HepG2 (cell line): ENCODE results near the gene GPER1. TPM values are rescaled to one million over a fixed set of nuclear protein-coding genes. Genes with fewer than 3 reads are reported as not detected.

Source experiments
- ATAC-seq: fragments of 200-7000 bp; cut with Tn5 transposase; 3 replicates; pipeline ENCODE4 v1.9.1; 2020; ENCODE audit warnings: mild to moderate bottlenecking, moderate library complexity
- BruUV-seq: library from RNA; stranded (reverse); fragments of 400-500 nt; replicated peaks from 2 replicates; lab custom pipeline; 2021; lab: Mats Ljungman, UMichigan
- CTCF ChIA-PET: fragments of 300-600 bp; formaldehyde crosslinking; extraction: SDS; loops from one replicate; lab custom pipeline; 2021; ENCODE audit warnings: low total read pairs, inconsistent platforms, low intra/inter-chr PET ratio; lab: Yijun Ruan, JAX
- POLR2A ChIA-PET: fragments of 350-600 bp; sonication (Branson Sonifier 250); formaldehyde crosslinking; loops from one replicate; lab custom pipeline; 2020; ENCODE audit warnings: antibody characterized with exemption, inconsistent platforms; lab: Yijun Ruan, JAX
- DNase-seq: peaks from one replicate; pipeline ENCODE4 v3.0.0-alpha.2; 2015; ENCODE audit warnings: low spot score
- FAIRE-seq: peaks from 3 replicates; lab custom pipeline; 2011; peaks lifted over from hg19 to GRCh38; lab: Jason Lieb, UNC
- H2AFZ ChIP-seq: one replicate; pipeline ENCODE4 v1.6.1; 2011; ENCODE audit warnings: low read length, inconsistent platforms
- H3K27ac ChIP-seq: fragments of 300-600 bp; 3 replicates; pipeline ENCODE4 v1.8.0; 2011; ENCODE audit warnings: mixed run types, mild to moderate bottlenecking, mixed read lengths, low read length, inconsistent platforms; ENCODE audit not compliant: insufficient read depth; ENCODE audit errors: extremely low read length
- H3K27me3 ChIP-seq, 2 experiments: fragments of 200-600 bp in 1 of 2; 2 replicates in 1 of 2; 3 replicates in 1 of 2; pipeline versions ENCODE4 v1.6.0 to v1.8.0; 2011; ENCODE audit warnings: low read length in 2 of 2, mild to moderate bottlenecking in 2 of 2, moderate library complexity in 2 of 2, inconsistent platforms in 1 of 2; ENCODE audit not compliant: insufficient read depth in 2 of 2, control insufficient read depth in 1 of 2
- H3K36me3 ChIP-seq, 2 experiments: fragments of 200-600 bp in 1 of 2; replicated peaks in 1 of 2; 2 replicates in 1 of 2; 3 replicates in 1 of 2; pipeline versions ENCODE4 v1.5.1 to v1.8.0; 2011; ENCODE audit warnings: low read length in 2 of 2, inconsistent platforms in 1 of 2; ENCODE audit not compliant: insufficient read depth in 2 of 2, control insufficient read depth in 1 of 2
- H3K4me1 ChIP-seq: 2 replicates; pipeline ENCODE4 v1.5.1; 2012; ENCODE audit warnings: low read length, inconsistent platforms; ENCODE audit not compliant: insufficient read depth
- H3K4me2 ChIP-seq: 2 replicates; pipeline ENCODE4 v1.6.0; 2011; ENCODE audit warnings: low read depth, low read length, inconsistent platforms
- H3K4me3 ChIP-seq, 3 experiments: fragments of 200-600 bp in 1 of 3; sonication (generic), shearing (Covaris generic) in 1 of 3; replicated peaks in 1 of 3; 2 replicates each; pipeline ENCODE4 v1.5.1; 2011 to 2016; ENCODE audit warnings: low read length in 3 of 3, inconsistent platforms in 2 of 3, low read depth in 2 of 3, mild to moderate bottlenecking in 2 of 3, control low read depth in 1 of 3, mixed read lengths in 1 of 3; ENCODE audit not compliant: insufficient read depth in 1 of 3
- H3K79me2 ChIP-seq: one replicate; pipeline ENCODE4 v1.6.1; 2011; ENCODE audit warnings: low read length, inconsistent platforms; ENCODE audit not compliant: insufficient read depth
- H3K9ac ChIP-seq: 2 replicates; pipeline ENCODE4 v1.6.0; 2011; ENCODE audit warnings: mild to moderate bottlenecking, low read depth, low read length, inconsistent platforms; ENCODE audit not compliant: insufficient read depth
- H3K9me3 ChIP-seq: 2 replicates; pipeline ENCODE4 v1.5.1; 2012; ENCODE audit warnings: mild to moderate bottlenecking, low read length
- H4K20me1 ChIP-seq: 2 replicates; pipeline ENCODE4 v1.6.0; 2011; ENCODE audit warnings: inconsistent platforms, mild to moderate bottlenecking, low read length, moderate library complexity; ENCODE audit not compliant: insufficient read depth
- BCLAF1 ChIP-seq: fragments of 450-650 bp; IDR thresholded peaks from 2 replicates; pipeline ENCODE4 v1.6.1; 2017; ENCODE audit warnings: mild to moderate bottlenecking
- CCDC6 ChIP-seq: sonication (generic); formaldehyde crosslinking; IDR thresholded peaks from 2 replicates; pipeline ENCODE4 v1.8.1; 2022; ENCODE audit warnings: mild to moderate bottlenecking, missing genetic modification reagents, moderate library complexity
- FOXA1 ChIP-seq, 2 experiments: fragments of 450-650 bp in 1 of 2; sonication (generic) in 1 of 2; formaldehyde crosslinking in 1 of 2; IDR thresholded peaks; 2 replicates each; pipeline versions ENCODE4 v1.4.0 to v1.6.1; 2016 to 2020; ENCODE audit warnings: missing genetic modification reagents in 1 of 2
- HMG20B ChIP-seq: conservative IDR thresholded peaks from 2 replicates; pipeline ENCODE4 v1.6.1; 2016; ENCODE audit warnings: missing genetic modification reagents, missing compliant biosample characterization
- IRX3 ChIP-seq: sonication (generic); formaldehyde crosslinking; IDR thresholded peaks from 2 replicates; pipeline ENCODE4 v1.8.1; 2023; ENCODE audit warnings: mild to moderate bottlenecking, low read depth, missing genetic modification reagents, borderline replicate concordance
- RBAK ChIP-seq: sonication (generic); formaldehyde crosslinking; IDR thresholded peaks from 2 replicates; pipeline ENCODE4 v1.5.1; 2020; ENCODE audit warnings: mild to moderate bottlenecking, missing genetic modification reagents
- SUZ12 ChIP-seq: fragments of 150-350 bp; IDR thresholded peaks from 2 replicates; pipeline ENCODE4 v1.6.1; 2014; ENCODE audit warnings: low read depth, low read length
- TCF7L2 ChIP-seq: IDR thresholded peaks from 2 replicates; pipeline ENCODE4 v1.6.1; 2011; ENCODE audit warnings: mild to moderate bottlenecking, low read depth, low read length, moderate library complexity
- ZFP36L1 ChIP-seq: sonication (generic); formaldehyde crosslinking; IDR thresholded peaks from 2 replicates; pipeline ENCODE4 v1.8.0; 2022; ENCODE audit warnings: mild to moderate bottlenecking, missing genetic modification reagents, moderate library complexity
- ZNF572 ChIP-seq: sonication (generic); formaldehyde crosslinking; IDR thresholded peaks from 2 replicates; pipeline ENCODE4 v1.5.1; 2020; ENCODE audit warnings: mild to moderate bottlenecking, missing genetic modification reagents
- ZNF792 ChIP-seq: IDR thresholded peaks from 2 replicates; pipeline ENCODE4 v1.6.1; 2016
- WGBS: methylation state at CpG from one replicate; pipeline ENCODE4 v1.1.6; 2017; ENCODE audit warnings: low lambda C conversion rate; 5-methylcytosine and 5-hydroxymethylcytosine counted together
- in situ Hi-C: cut with HindIII; loops from 2 replicates; pipeline ENCODE4 v1.10.0; 2017; ENCODE audit warnings: low pct_unique_long_range_greater_than_20kb; ENCODE audit not compliant: extremely low pct_ligation_motif_present
- intact Hi-C: fragments of 100-400 bp; cut with micrococcal nuclease; formaldehyde crosslinking; loops from one replicate; pipeline ENCODE4 v1.10.0; 2022; ENCODE audit not compliant: unreplicated experiment
- polyA plus RNA-seq, 8 experiments: library from polyadenylated mRNA; depleted of rRNA in 3 of 8; stranded (reverse) in 7 of 8; unstranded in 1 of 8; fragments of >200 nt; fragmentation: Illumina TruSeq in 4 of 8; extraction: Trizol in 4 of 8; gene quantifications; 2 replicates each; pipeline versions ENCODE4 v1.2.1 to v1.2.3, GENCODE V29; 2011 to 2016; ENCODE audit warnings: low read depth in 4 of 8, missing spikeins in 1 of 8, mixed read lengths in 1 of 8; ENCODE audit not compliant: insufficient read depth in 1 of 8
- total RNA-seq, 5 experiments: library from RNA; depleted of rRNA; stranded (reverse); fragments of >200 nt; fragmentation: Illumina TruSeq; extraction: Trizol; gene quantifications; 2 replicates each; pipeline ENCODE4 v1.2.3, GENCODE V29; 2016; ENCODE audit warnings: low read depth in 1 of 5
- TF ChIP-seq, protein P1 (sequence below): sonication (generic); formaldehyde crosslinking; IDR thresholded peaks from one replicate; pipeline ENCODE4 v1.5.1; 2020; ENCODE audit warnings: mild to moderate bottlenecking, missing genetic modification reagents; ENCODE audit errors: not compliant biosample characterization

GPER1 gene
- total and polyA plus RNA-seq, 2 of the 13 experiments (the other 11 are each of a cell fraction or from before 2014, with no cell fraction given) = 12.7 to 19.7 TPM

GRCh38 chr7:1112625-1113547, 25.0 kb downstream of the GPER1 start (continued):
- no peak for TF ChIP-seq SUZ12

DNA sequence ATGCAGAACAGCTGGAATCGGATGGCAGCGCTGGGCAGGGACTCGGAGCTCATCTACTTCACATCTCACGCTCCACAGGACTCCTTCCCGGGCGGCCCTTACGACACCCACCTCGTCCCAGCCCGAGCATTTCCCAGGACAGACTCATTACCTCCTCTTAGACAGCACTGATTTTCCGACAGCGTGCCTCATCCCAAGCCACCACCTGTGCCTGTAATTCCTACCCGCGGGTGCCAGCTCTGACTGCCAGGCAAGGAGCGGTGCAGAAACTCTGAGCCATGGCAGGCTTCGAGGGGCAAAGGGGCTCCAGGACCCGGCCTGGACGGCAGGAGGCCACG, 25.6 kb downstream of the GPER1 start:
- FAIRE-seq (no peak), ATAC-seq (no peak), DNase-seq (no peak)
- no peaks in the 10 kb centered on the region for H3K27me3 ChIP-seq
- peaks cover 11% of the 10 kb centered on the region for H3K79me2 ChIP-seq
- no peak overlapping the region for H3K4me3 ChIP-seq
- H3K9me3 ChIP-seq = no peaks in the 10 kb centered on the region
- H3K27ac ChIP-seq = no peak overlapping the region
- H3K4me1 ChIP-seq = no peaks in the 10 kb centered on the region
- 96% methylated on average over 18 of the region's 18 CpGs for WGBS
- intact Hi-C loops = no loop called here
- TF ChIP-seq RBAK (CRISPR knock-in tag) (no peak), ZNF792 (CRISPR knock-in tag) (no peak), ZNF572 (no peak), FOXA1 (IDR thresholded peaks at IDR 0.05) (no peak), FOXA1 (CRISPR knock-in tag; IDR thresholded peaks at IDR 0.05) (no peak), ZFP36L1 (CRISPR knock-in tag) (no peak), TCF7L2 (no peak), CCDC6 (CRISPR knock-in tag) (no peak), BCLAF1 (no peak), IRX3 (no peak), HMG20B (CRISPR knock-in tag) (no peak)
- TF ChIP-seq, protein P1, sequence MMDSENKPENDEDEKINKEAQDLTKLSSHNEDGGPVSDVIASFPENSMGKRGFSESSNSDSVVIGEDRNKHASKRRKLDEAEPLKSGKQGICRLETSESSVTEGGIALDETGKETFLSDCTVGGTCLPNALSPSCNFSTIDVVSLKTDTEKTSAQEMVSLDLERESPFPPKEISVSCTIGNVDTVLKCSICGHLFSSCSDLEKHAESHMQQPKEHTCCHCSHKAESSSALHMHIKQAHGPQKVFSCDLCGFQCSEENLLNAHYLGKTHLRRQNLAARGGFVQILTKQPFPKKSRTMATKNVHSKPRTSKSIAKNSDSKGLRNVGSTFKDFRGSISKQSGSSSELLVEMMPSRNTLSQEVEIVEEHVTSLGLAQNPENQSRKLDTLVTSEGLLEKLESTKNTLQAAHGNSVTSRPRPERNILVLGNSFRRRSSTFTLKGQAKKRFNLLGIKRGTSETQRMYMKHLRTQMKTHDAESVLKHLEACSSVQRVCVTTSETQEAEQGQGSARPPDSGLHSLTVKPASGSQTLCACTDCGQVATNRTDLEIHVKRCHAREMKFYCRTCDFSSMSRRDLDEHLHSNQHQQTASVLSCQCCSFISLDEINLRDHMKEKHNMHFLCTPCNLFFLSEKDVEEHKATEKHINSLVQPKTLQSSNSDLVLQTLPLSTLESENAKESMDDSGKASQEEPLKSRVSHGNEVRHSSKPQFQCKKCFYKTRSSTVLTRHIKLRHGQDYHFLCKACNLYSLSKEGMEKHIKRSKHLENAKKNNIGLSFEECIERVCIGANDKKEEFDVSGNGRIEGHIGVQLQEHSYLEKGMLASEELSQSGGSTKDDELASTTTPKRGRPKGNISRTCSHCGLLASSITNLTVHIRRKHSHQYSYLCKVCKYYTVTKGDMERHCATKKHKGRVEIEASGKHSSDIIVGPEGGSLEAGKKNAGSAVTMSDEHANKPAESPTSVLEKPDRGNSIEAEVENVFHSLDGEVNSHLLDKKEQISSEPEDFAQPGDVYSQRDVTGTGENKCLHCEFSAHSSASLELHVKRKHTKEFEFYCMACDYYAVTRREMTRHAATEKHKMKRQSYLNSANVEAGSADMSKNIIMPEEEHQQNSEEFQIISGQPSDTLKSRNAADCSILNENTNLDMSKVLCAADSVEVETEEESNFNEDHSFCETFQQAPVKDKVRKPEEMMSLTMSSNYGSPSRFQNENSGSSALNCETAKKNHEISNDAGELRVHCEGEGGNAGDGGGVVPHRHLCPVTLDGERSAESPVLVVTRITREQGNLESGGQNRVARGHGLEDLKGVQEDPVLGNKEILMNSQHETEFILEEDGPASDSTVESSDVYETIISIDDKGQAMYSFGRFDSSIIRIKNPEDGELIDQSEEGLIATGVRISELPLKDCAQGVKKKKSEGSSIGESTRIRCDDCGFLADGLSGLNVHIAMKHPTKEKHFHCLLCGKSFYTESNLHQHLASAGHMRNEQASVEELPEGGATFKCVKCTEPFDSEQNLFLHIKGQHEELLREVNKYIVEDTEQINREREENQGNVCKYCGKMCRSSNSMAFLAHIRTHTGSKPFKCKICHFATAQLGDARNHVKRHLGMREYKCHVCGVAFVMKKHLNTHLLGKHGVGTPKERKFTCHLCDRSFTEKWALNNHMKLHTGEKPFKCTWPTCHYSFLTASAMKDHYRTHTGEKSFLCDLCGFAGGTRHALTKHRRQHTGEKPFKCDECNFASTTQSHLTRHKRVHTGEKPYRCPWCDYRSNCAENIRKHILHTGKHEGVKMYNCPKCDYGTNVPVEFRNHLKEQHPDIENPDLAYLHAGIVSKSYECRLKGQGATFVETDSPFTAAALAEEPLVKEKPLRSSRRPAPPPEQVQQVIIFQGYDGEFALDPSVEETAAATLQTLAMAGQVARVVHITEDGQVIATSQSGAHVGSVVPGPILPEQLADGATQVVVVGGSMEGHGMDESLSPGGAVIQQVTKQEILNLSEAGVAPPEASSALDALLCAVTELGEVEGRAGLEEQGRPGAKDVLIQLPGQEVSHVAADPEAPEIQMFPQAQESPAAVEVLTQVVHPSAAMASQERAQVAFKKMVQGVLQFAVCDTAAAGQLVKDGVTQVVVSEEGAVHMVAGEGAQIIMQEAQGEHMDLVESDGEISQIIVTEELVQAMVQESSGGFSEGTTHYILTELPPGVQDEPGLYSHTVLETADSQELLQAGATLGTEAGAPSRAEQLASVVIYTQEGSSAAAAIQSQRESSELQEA (CRISPR knock-in tag) = no peak
- H2AFZ ChIP-seq = no peak overlapping the region
- no peak overlapping the region for H3K4me2 ChIP-seq
- BruUV-seq = no TSS peak
- H4K20me1 ChIP-seq = no peaks in the 10 kb centered on the region
- in situ Hi-C loops = no loop called here
- peaks cover 9 to 22% of the 10 kb centered on the region in 2 experiments; a peak in 3 of 5 replicates for H3K36me3 ChIP-seq
- CTCF ChIA-PET = no interaction called here
- no peak overlapping the region for H3K9ac ChIP-seq
- POLR2A ChIA-PET = no interaction called here
